DOHH2 (cell line): Measurements from ENCODE around the gene CYB5B.

Experiments used
- H3F3A ChIP-seq: fragments of 200-600 bp; sonication (generic), shearing (Covaris generic); 2 replicates; pipeline ENCODE4 v1.6.0; 2016; ENCODE audit warnings: antibody characterized with exemption, mild to moderate bottlenecking; ENCODE audit not compliant: control insufficient read depth, insufficient read depth
- H3K27ac ChIP-seq: fragments of 200-600 bp; sonication (generic); 2 replicates; pipeline ENCODE4 v1.5.1; 2014; ENCODE audit warnings: low read depth, mild to moderate bottlenecking, low read length, moderate library complexity
- H3K27me3 ChIP-seq: fragments of 200-600 bp; sonication (generic); 2 replicates; pipeline ENCODE4 v1.6.1; 2014; ENCODE audit warnings: mild to moderate bottlenecking, low read length, mixed read lengths; ENCODE audit not compliant: control insufficient read depth
- H3K36me3 ChIP-seq: fragments of 200-600 bp; sonication (generic); 2 replicates; pipeline ENCODE4 v1.6.1; 2014; ENCODE audit warnings: mild to moderate bottlenecking, low read length, moderate library complexity, mixed read lengths; ENCODE audit not compliant: control insufficient read depth
- H3K4me1 ChIP-seq: fragments of 200-600 bp; sonication (generic); 2 replicates; pipeline ENCODE4 v1.6.1; 2014; ENCODE audit warnings: mild to moderate bottlenecking, low read length, mixed read lengths; ENCODE audit not compliant: control insufficient read depth
- H3K4me2 ChIP-seq: fragments of 200-600 bp; sonication (generic); 2 replicates; pipeline ENCODE4 v1.6.0; 2014; ENCODE audit warnings: mild to moderate bottlenecking, low read length, moderate library complexity
- H3K4me3 ChIP-seq: fragments of 200-600 bp; sonication (generic); 2 replicates; pipeline ENCODE4 v1.5.1; 2014; ENCODE audit warnings: mild to moderate bottlenecking, low read length, mixed read lengths
- H3K79me2 ChIP-seq: fragments of 200-600 bp; sonication (generic); 2 replicates; pipeline ENCODE4 v1.6.1; 2014; ENCODE audit warnings: mild to moderate bottlenecking, low read length, mixed read lengths; ENCODE audit not compliant: control insufficient read depth
- H3K9me2 ChIP-seq: fragments of 200-600 bp; sonication (generic); replicated peaks from 2 replicates; pipeline ENCODE4 v1.6.1; 2014; ENCODE audit warnings: mild to moderate bottlenecking, low read length, mixed read lengths; ENCODE audit not compliant: control insufficient read depth
- H3K9me3 ChIP-seq: fragments of 200-600 bp; sonication (generic); 2 replicates; pipeline ENCODE4 v1.6.1; 2014; ENCODE audit warnings: antibody characterized with exemption, low read length, mixed read lengths; ENCODE audit not compliant: control insufficient read depth, insufficient read depth
- H4K20me1 ChIP-seq: fragments of 200-600 bp; sonication (generic); 2 replicates; pipeline ENCODE4 v1.6.0; 2014; ENCODE audit warnings: low read depth, mild to moderate bottlenecking, antibody characterized with exemption, low read length, moderate library complexity; ENCODE audit not compliant: control insufficient read depth, insufficient read depth
- CTCF ChIP-seq: fragments of 200-600 bp; sonication (generic); IDR thresholded peaks from one replicate; pipeline ENCODE4 v1.5.1; 2014; ENCODE audit warnings: antibody characterized with exemption, mild to moderate bottlenecking, low read depth, low read length; ENCODE audit not compliant: poor library complexity, severe bottlenecking
- EZH2phosphoT487 ChIP-seq: fragments of 200-600 bp; sonication (generic); IDR thresholded peaks from 2 replicates; pipeline ENCODE4 v1.6.1; 2017; ENCODE audit warnings: borderline replicate concordance, mild to moderate bottlenecking, antibody characterized with exemption, low read length, moderate library complexity, mixed read lengths

Gene CYB5B

GRCh38 chr16:69500496-69500895, 76.1 kb downstream of the CYB5B start:
- no peaks in the 10 kb centered on the region for H3F3A ChIP-seq

GRCh38 chr16:69501956-69502745, 77.7 kb downstream of the CYB5B start:
- TF ChIP-seq CTCF (no peak), EZH2phosphoT487 (no peak)
- H3K4me3 ChIP-seq = no peak overlapping the region
- H3K27me3 ChIP-seq = no peaks in the 10 kb centered on the region
- H3K9me2 ChIP-seq = no peaks in the 10 kb centered on the region
- no peaks in the 10 kb centered on the region for H3K36me3 ChIP-seq
- H3F3A ChIP-seq = no peaks in the 10 kb centered on the region
- H3K79me2 ChIP-seq = no peaks in the 10 kb centered on the region
- 0 out of 2 replicates have a peak, but pooled peaks cover 3% of the 10 kb centered on the region for H3K4me1 ChIP-seq
- no peaks in the 10 kb centered on the region for H3K9me3 ChIP-seq
- H3K27ac ChIP-seq = no peak overlapping the region
- H3K4me2 ChIP-seq = no peak overlapping the region
- no peaks in the 10 kb centered on the region for H4K20me1 ChIP-seq

More at GRCh38 chr16:69500496-69500895, 76.1 kb downstream of the CYB5B start:
- no peaks in the 10 kb centered on the region for H3K36me3 ChIP-seq
- H3K27me3 ChIP-seq = no peaks in the 10 kb centered on the region
- H3K9me3 ChIP-seq = no peaks in the 10 kb centered on the region
- 0 out of 2 replicates have a peak, but pooled peaks cover 3% of the 10 kb centered on the region for H3K4me1 ChIP-seq
- H3K79me2 ChIP-seq = no peaks in the 10 kb centered on the region
- H3K27ac ChIP-seq = no peak overlapping the region
- H3K9me2 ChIP-seq = no peaks in the 10 kb centered on the region
- H4K20me1 ChIP-seq = no peaks in the 10 kb centered on the region
- no peak overlapping the region for H3K4me2 ChIP-seq
- no peak for TF ChIP-seq CTCF
- TF ChIP-seq EZH2phosphoT487 = no peak
- no peak overlapping the region for H3K4me3 ChIP-seq

DNA sequence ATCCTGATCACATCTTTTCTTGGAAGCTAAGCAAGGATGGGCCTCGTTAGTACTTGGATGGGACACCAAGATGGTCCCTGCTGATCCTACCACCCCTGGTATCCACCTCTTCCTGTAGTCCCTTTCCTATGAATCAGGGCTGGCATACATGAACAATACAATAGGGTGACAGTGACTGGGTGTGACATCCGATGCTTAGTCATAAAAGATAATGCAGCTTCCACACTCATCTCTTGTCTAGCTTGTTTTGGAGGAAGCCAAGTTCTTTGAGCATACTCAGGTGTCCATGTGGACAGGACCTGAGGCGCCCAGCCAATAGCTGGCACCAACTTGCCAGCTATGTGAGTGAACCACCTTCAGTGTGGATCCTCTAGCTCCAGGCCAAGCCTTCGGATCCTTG, 78.8 kb downstream of the CYB5B start:
- no peaks in the 10 kb centered on the region for H3K36me3 ChIP-seq
- H4K20me1 ChIP-seq = no peaks in the 10 kb centered on the region
- H3K4me3 ChIP-seq = no peak overlapping the region
- H3K4me2 ChIP-seq = no peak overlapping the region
- H3K4me1 ChIP-seq = 0 out of 2 replicates have a peak, but pooled peaks cover 3% of the 10 kb centered on the region
- H3K9me3 ChIP-seq = no peaks in the 10 kb centered on the region
- TF ChIP-seq EZH2phosphoT487 = no peak
- no peak for TF ChIP-seq CTCF
- no peaks in the 10 kb centered on the region for H3F3A ChIP-seq
- no peaks in the 10 kb centered on the region for H3K9me2 ChIP-seq
- no peak overlapping the region for H3K27ac ChIP-seq
- H3K27me3 ChIP-seq = no peaks in the 10 kb centered on the region
- H3K79me2 ChIP-seq = no peaks in the 10 kb centered on the region
